OCI-LY7 (cell line): Measurements from ENCODE around the gene CACNA1D.

ENCODE experiments used
- CTCF ChIP-seq: fragments of 200-600 bp; sonication (generic); conservative IDR thresholded peaks from 2 replicates; pipeline ENCODE4 v1.5.1; 2014; ENCODE audit warnings: mild to moderate bottlenecking, antibody characterized with exemption, low read length, moderate library complexity, mixed read lengths
- EZH2phosphoT487 ChIP-seq: fragments of 200-600 bp; sonication (generic); IDR thresholded peaks from 2 replicates; pipeline ENCODE4 v1.6.1; 2018; ENCODE audit warnings: low read depth, borderline replicate concordance, mild to moderate bottlenecking, mixed run types, antibody characterized with exemption, low read length, moderate library complexity, mixed read lengths

DNA sequence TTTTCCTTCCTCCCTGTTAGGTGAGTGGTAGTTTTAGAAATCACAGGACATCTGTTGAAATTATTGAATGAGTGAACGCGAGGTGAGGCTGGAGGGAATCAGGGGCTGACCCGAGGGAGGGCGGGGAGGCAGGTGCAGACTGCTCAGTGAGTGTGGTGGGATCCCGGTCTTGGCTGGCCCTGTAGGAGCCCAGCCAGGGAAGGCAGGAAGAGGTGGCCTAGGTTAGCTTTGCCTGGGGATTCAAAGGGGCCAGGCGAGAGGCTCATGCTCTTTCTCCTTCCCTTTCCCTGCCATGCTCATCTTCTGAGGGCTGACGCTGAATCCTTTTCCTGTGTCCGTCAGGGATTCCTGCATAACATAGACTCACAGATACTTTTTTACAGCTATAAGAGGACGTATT, 15.1 kb downstream of the CACNA1D start:
- TF ChIP-seq CTCF = no peak
- TF ChIP-seq EZH2phosphoT487 = no peak
